MM.1S (cell line): ENCODE measurements around the gene NSUN6.

Experiments used
- EZH2phosphoT487 ChIP-seq: fragments of 300-600 bp; sonication (generic); IDR thresholded peaks from 2 replicates; pipeline ENCODE4 v1.6.1; 2018; ENCODE audit warnings: antibody characterized with exemption, low read length
- TF ChIP-seq, protein P1 (sequence below): fragments of 300-600 bp; sonication (generic); IDR thresholded peaks from 2 replicates; pipeline ENCODE4 v1.5.1; 2016; ENCODE audit warnings: antibody characterized with exemption, low read length, mixed read lengths

DNA sequence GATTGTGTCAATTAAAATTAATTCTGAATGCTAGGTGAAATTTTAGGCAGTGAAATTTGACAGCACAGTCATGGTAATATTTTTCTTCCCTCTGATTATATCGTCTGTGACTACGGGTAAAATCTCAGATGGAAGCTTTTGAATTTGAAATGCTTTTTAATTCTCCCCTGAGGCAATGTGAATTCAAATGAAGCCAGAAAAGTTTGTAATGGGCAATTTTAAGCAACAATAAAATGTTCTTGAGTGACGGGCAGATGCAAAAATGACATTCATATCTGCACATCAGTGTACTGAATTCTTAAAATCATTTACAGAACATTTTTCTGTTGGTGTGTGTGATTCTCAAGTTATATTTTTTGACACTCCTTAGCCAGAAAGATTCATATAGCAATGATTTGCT lies 134.5 kb downstream of the NSUN6 start:
- TF ChIP-seq, protein P1, sequence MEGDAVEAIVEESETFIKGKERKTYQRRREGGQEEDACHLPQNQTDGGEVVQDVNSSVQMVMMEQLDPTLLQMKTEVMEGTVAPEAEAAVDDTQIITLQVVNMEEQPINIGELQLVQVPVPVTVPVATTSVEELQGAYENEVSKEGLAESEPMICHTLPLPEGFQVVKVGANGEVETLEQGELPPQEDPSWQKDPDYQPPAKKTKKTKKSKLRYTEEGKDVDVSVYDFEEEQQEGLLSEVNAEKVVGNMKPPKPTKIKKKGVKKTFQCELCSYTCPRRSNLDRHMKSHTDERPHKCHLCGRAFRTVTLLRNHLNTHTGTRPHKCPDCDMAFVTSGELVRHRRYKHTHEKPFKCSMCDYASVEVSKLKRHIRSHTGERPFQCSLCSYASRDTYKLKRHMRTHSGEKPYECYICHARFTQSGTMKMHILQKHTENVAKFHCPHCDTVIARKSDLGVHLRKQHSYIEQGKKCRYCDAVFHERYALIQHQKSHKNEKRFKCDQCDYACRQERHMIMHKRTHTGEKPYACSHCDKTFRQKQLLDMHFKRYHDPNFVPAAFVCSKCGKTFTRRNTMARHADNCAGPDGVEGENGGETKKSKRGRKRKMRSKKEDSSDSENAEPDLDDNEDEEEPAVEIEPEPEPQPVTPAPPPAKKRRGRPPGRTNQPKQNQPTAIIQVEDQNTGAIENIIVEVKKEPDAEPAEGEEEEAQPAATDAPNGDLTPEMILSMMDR, result no peak
- no peak for TF ChIP-seq EZH2phosphoT487
